NCI-H82 (cell line): ENCODE data around the gene LRP1B.
"Not testable (repeated sequence)": the region's sequence is repeated elsewhere in the genome, so short reads cannot be mapped to it uniquely, and the experiment has no call there.

Source experiments
- DNase-seq: peaks from one replicate; lab custom pipeline; 2025; lab: John Stamatoyannopoulos, UW

Gene LRP1B

GRCh38 chr2:141889788-141890187, 241.0 kb downstream of the LRP1B start:
- DNase-seq: no peak

GRCh38 chr2:141888987-141889555, 241.7 kb downstream of the LRP1B start:
- DNase-seq: no peak

- DNase-seq: no peak
These were observed 243.5 kb downstream of the LRP1B start for GRCh38 chr2:141887363-141887762.

GRCh38 chr2:141878016-141878415, 252.8 kb downstream of the LRP1B start:
- DNase-seq: no peak

GRCh38 chr2:141871913-141872634, 258.7 kb downstream of the LRP1B start:
- no peak for DNase-seq

- peak; percentile 14 for DNase-seq
These were observed 261.2 kb downstream of the LRP1B start for GRCh38 chr2:141869572-141869971.

- no peak for DNase-seq
These were observed 266.9 kb downstream of the LRP1B start for GRCh38 chr2:141863964-141864363.

GRCh38 chr2:141856215-141856919, 274.4 kb downstream of the LRP1B start:
- DNase-seq: no peak

GRCh38 chr2:141848191-141848590, 282.6 kb downstream of the LRP1B start:
- DNase-seq: peak; percentile 7

GRCh38 chr2:141844231-141844630, 286.6 kb downstream of the LRP1B start:
- no peak for DNase-seq

GRCh38 chr2:141835103-141835502, 295.7 kb downstream of the LRP1B start:
- DNase-seq: no peak

- DNase-seq: no peak
These were observed 302.1 kb downstream of the LRP1B start for GRCh38 chr2:141828761-141829160.

GRCh38 chr2:141824790-141825189, 306.0 kb downstream of the LRP1B start:
- no peak for DNase-seq

GRCh38 chr2:141820893-141821292, 309.9 kb downstream of the LRP1B start:
- peak; percentile 86 for DNase-seq

GRCh38 chr2:141815320-141815719, 315.5 kb downstream of the LRP1B start:
- DNase-seq: not testable (repeated sequence)

- DNase-seq: no peak
These were observed 316.7 kb downstream of the LRP1B start for GRCh38 chr2:141814150-141814549.

GRCh38 chr2:141810148-141810547, 320.7 kb downstream of the LRP1B start:
- no peak for DNase-seq

GRCh38 chr2:141806090-141806489, 324.7 kb downstream of the LRP1B start:
- DNase-seq: no peak

GRCh38 chr2:141805302-141805701, 325.5 kb downstream of the LRP1B start:
- no peak for DNase-seq

- no peak for DNase-seq
These were observed 334.4 kb downstream of the LRP1B start for GRCh38 chr2:141796449-141796848.

- no peak for DNase-seq
These were observed 339.3 kb downstream of the LRP1B start for GRCh38 chr2:141791521-141791920.

- DNase-seq: no peak
These were observed 348.2 kb downstream of the LRP1B start for GRCh38 chr2:141782574-141782973.

- DNase-seq: no peak
These were observed 352.4 kb downstream of the LRP1B start for GRCh38 chr2:141778315-141778835.
